Right lobe of liver (tissue), 4 donors: ENCODE measurements around the gene FNDC3B.

Experiments
- POLR2A ChIP-seq: fragments of 450-650 bp; IDR thresholded peaks from one replicate; pipeline ENCODE4 v1.6.1; 2017; ENCODE audit warnings: antibody characterized with exemption, mild to moderate bottlenecking
- TF ChIP-seq, protein P1 (sequence below), 4 donors: fragments of 200-600 bp in 3 of 4; fragments of 450-650 bp in 1 of 4; IDR thresholded peaks; one replicate each; pipeline versions ENCODE4 v1.5.1 to v1.8.0; 2016 to 2022; ENCODE audit warnings: antibody characterized with exemption in 4 of 4, mild to moderate bottlenecking in 2 of 4
- donor health status: DM: no; HTN: no; CAD: no.
- donor health status: DM: no; HTN: no; CAD: no.
- donor health status: DM: no; HTN: yes; CAD: no.

DNA sequence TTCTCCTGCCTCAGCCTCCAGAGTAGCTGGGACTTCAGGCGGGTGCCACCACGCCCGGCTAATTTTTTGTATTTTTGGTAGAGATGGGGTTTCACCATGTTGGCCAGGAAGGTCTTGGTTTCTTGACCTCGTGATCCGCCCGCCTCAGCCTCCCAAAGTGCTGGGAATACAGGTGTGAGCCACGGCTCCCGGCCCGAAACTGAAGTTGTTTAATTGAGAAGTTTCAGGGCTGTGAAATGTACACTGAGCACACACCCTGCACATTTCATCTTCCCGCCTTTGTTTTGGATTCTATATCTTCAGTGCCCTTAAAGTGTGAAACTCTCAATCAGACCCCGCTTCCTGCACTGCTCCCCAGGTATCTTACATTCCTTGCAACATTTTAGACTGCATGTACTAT is 149.1 kb downstream of the FNDC3B start:
- TF ChIP-seq, protein P1, sequence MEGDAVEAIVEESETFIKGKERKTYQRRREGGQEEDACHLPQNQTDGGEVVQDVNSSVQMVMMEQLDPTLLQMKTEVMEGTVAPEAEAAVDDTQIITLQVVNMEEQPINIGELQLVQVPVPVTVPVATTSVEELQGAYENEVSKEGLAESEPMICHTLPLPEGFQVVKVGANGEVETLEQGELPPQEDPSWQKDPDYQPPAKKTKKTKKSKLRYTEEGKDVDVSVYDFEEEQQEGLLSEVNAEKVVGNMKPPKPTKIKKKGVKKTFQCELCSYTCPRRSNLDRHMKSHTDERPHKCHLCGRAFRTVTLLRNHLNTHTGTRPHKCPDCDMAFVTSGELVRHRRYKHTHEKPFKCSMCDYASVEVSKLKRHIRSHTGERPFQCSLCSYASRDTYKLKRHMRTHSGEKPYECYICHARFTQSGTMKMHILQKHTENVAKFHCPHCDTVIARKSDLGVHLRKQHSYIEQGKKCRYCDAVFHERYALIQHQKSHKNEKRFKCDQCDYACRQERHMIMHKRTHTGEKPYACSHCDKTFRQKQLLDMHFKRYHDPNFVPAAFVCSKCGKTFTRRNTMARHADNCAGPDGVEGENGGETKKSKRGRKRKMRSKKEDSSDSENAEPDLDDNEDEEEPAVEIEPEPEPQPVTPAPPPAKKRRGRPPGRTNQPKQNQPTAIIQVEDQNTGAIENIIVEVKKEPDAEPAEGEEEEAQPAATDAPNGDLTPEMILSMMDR (IDR thresholded peaks at IDR 0.05): no peak
- TF ChIP-seq POLR2A: no peak
